SK-N-SH (cell line): ENCODE measurements around the gene MCF2L2. TPM values are rescaled to one million over a fixed set of nuclear protein-coding genes. Genes with fewer than 3 reads are reported as not detected.
"Not testable (repeated sequence)": the region's sequence is repeated elsewhere in the genome, so short reads cannot be mapped to it uniquely, and the experiment has no call there.

Experiments
- CTCF ChIA-PET: fragments of 300-600, 350-600 bp; formaldehyde crosslinking; extraction: SDS; loops from one replicate; lab custom pipeline; 2021; lab: Yijun Ruan, JAX
- POLR2A ChIA-PET: fragments of 350-600 bp; sonication (Branson Sonifier 250); formaldehyde crosslinking; extraction: SDS; loops from one replicate; lab custom pipeline; 2020; ENCODE audit warnings: antibody characterized with exemption, inconsistent platforms; lab: Yijun Ruan, JAX
- DNase-seq: peaks from one replicate; pipeline ENCODE4 v3.0.0; 2012
- H2AFZ ChIP-seq: fragments of 200-600 bp; sonication (generic); 2 replicates; pipeline ENCODE4 v1.8.1; 2016; ENCODE audit warnings: antibody characterized with exemption, mild to moderate bottlenecking, low read depth
- H3F3A ChIP-seq: fragments of 200-600 bp; sonication (generic); replicated peaks from 2 replicates; pipeline ENCODE3; 2016; ENCODE audit warnings: antibody characterized with exemption, mild to moderate bottlenecking; ENCODE audit not compliant: insufficient read depth
- H3K27ac ChIP-seq, 2 experiments: fragments of 200-500 bp in 1 of 2; fragments of 200-600 bp in 1 of 2; sonication (Bioruptor generic) in 1 of 2; sonication (generic), shearing (Covaris generic) in 1 of 2; 2 replicates each; pipeline versions ENCODE4 v1.5.1 to v1.6.1; 2014 to 2016; ENCODE audit warnings: low read depth in 2 of 2, inconsistent platforms in 1 of 2, low read length in 1 of 2, mild to moderate bottlenecking in 1 of 2, mixed read lengths in 1 of 2
- H3K27me3 ChIP-seq: fragments of 200-600 bp; sonication (generic), shearing (Covaris generic); 2 replicates; pipeline ENCODE4 v1.6.1; 2016; ENCODE audit warnings: mixed run types; ENCODE audit not compliant: insufficient read depth
- H3K36me3 ChIP-seq, 2 experiments: fragments of 200-500 bp in 1 of 2; fragments of 200-600 bp in 1 of 2; sonication (Bioruptor generic) in 1 of 2; sonication (generic) in 1 of 2; replicated peaks in 1 of 2; 2 replicates each; pipeline versions ENCODE3 to v1.5.1; 2014 to 2016; ENCODE audit warnings: low read length in 1 of 2, mild to moderate bottlenecking in 1 of 2; ENCODE audit not compliant: insufficient read depth in 2 of 2, control insufficient read depth in 1 of 2
- H3K4me1 ChIP-seq, 2 experiments: fragments of 200-500 bp in 1 of 2; fragments of 200-600 bp in 1 of 2; sonication (Bioruptor generic) in 1 of 2; sonication (generic), shearing (Covaris generic) in 1 of 2; 2 replicates each; pipeline versions ENCODE4 v1.5.1 to v1.6.1; 2014 to 2016; ENCODE audit warnings: low read depth in 1 of 2, low read length in 1 of 2, mixed run types in 1 of 2; ENCODE audit not compliant: insufficient read depth in 2 of 2, control insufficient read depth in 1 of 2
- H3K4me2 ChIP-seq: fragments of 200-600 bp; sonication (generic), shearing (Covaris generic); 2 replicates; pipeline ENCODE4 v1.6.1; 2017; ENCODE audit warnings: mixed run types
- H3K4me3 ChIP-seq, 2 experiments: fragments of 200-500 bp in 1 of 2; fragments of 200-600 bp in 1 of 2; sonication (Bioruptor generic) in 1 of 2; sonication (generic), shearing (Covaris generic) in 1 of 2; 2 replicates each; pipeline versions ENCODE4 v1.5.1 to v1.8.1; 2014 to 2016; ENCODE audit warnings: low read depth in 2 of 2, inconsistent platforms in 1 of 2, low read length in 1 of 2, mild to moderate bottlenecking in 1 of 2, mixed read lengths in 1 of 2, moderate library complexity in 1 of 2
- H3K79me2 ChIP-seq: fragments of 200-600 bp; sonication (generic); 2 replicates; pipeline ENCODE4 v1.8.1; 2017; ENCODE audit warnings: mild to moderate bottlenecking; ENCODE audit not compliant: insufficient read depth
- H3K9ac ChIP-seq: fragments of 200-600 bp; sonication (generic); 2 replicates; pipeline ENCODE4 v1.6.1; 2017; ENCODE audit warnings: mixed run types
- H3K9me2 ChIP-seq: fragments of 200-600 bp; sonication (generic); 2 replicates; pipeline ENCODE4 v1.6.1; 2017; ENCODE audit warnings: mixed run types
- H3K9me3 ChIP-seq: fragments of 200-600 bp; sonication (generic); 2 replicates; pipeline ENCODE4 v1.6.1; 2017; ENCODE audit warnings: mixed run types, mild to moderate bottlenecking, moderate library complexity
- H4K20me1 ChIP-seq: fragments of 200-600 bp; sonication (generic); 2 replicates; pipeline ENCODE4 v1.6.1; 2017; ENCODE audit warnings: mild to moderate bottlenecking, mixed run types; ENCODE audit not compliant: insufficient read depth
- FOSL2 ChIP-seq: IDR thresholded peaks from 2 replicates; pipeline ENCODE4 v1.4.0; 2012; ENCODE audit warnings: low read depth, mild to moderate bottlenecking, moderate library complexity, borderline replicate concordance
- GATA2 ChIP-seq: sonication (generic); formaldehyde crosslinking; IDR thresholded peaks from 2 replicates; pipeline ENCODE4 v1.5.0; 2020; ENCODE audit warnings: mild to moderate bottlenecking, missing genetic modification reagents
- MEF2A ChIP-seq: IDR thresholded peaks from 2 replicates; pipeline ENCODE4 v1.4.0; 2012; ENCODE audit warnings: low read depth, borderline replicate concordance
- NFIC ChIP-seq: IDR thresholded peaks from 2 replicates; pipeline ENCODE4 v1.4.0; 2012; ENCODE audit warnings: borderline replicate concordance
- RAD21 ChIP-seq: IDR thresholded peaks from 2 replicates; pipeline ENCODE4 v1.6.1; 2012; ENCODE audit warnings: mild to moderate bottlenecking, low read length
- RCOR1 ChIP-seq: fragments of 150-350 bp; IDR thresholded peaks from 2 replicates; pipeline ENCODE4 v1.6.1; 2017; ENCODE audit warnings: antibody characterized with exemption, low read length
- WGBS: methylation state at CpG from one replicate; pipeline ENCODE4 v1.1.6; 2017; ENCODE audit warnings: low lambda C conversion rate; 5-methylcytosine and 5-hydroxymethylcytosine counted together
- polyA plus RNA-seq, 3 experiments: library from polyadenylated mRNA; depleted of rRNA; stranded (reverse); fragments of >200 nt; gene quantifications; 2 replicates each; pipeline ENCODE4 v1.2.3, GENCODE V29; 2012
- TF ChIP-seq, protein P1 (sequence below): fragments of 150-350 bp; IDR thresholded peaks from 2 replicates; pipeline ENCODE4 v1.6.1; 2017; ENCODE audit warnings: antibody characterized with exemption, low read length, low read depth, borderline replicate concordance
- TF ChIP-seq, protein P2 (sequence below): IDR thresholded peaks from 2 replicates; pipeline ENCODE4 v1.4.0; 2012; ENCODE audit warnings: low read depth, borderline replicate concordance

MCF2L2 gene
- polyA plus RNA-seq, 1 of the 3 experiments (the other 2 are of a cell fraction), result 0.56 TPM

DNA sequence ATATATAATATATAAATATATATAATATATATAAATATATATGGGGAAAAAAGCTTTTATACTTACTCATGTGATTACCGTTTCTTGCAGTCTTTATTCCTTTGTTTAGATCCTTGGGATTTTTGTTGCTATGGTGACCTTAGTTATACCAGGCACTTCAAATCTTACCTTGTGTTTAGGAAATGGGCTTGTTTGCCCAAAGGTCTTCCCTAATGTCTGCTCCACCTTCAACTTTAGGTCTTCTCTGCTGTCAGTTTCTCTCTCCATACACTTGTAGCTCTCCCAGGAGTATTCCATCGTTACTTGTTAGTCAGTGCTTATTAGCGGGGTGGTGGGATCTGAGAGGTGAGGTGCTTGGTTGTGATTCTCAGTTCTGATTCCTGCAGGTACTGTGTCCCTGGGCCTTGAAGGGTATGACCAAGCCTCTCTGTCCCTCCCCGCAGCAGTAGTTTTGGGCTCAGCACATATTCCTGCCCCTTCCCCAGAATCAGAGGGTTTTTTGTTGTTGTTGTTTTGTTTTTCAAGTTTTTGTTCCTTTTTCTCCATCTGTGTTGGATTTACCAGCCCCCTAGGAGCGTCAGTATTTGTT is 256.3 kb downstream of the MCF2L2 start:
- Histone ChIP-seq H3K4me1 (no peaks in the 10 kb centered on the region), H3F3A (no peaks in the 10 kb centered on the region), H3K4me2 (no peak overlapping the region), H3K9me3 (no peaks in the 10 kb centered on the region), H3K9me2 (no peaks in the 10 kb centered on the region), H3K9ac (no peak overlapping the region), H3K79me2 (no peaks in the 10 kb centered on the region), H3K27me3 (no peaks in the 10 kb centered on the region), H3K36me3 (no peaks in the 10 kb centered on the region), H3K27ac (no peak overlapping the region), H2AFZ (no peak overlapping the region), H4K20me1 (no peaks in the 10 kb centered on the region), H3K4me3 (no peak overlapping the region)
- no peak for TF ChIP-seq FOSL2
- no peak for TF ChIP-seq RCOR1
- TF ChIP-seq NFIC, result no peak
- no peak for TF ChIP-seq MEF2A
- TF ChIP-seq, protein P1, sequence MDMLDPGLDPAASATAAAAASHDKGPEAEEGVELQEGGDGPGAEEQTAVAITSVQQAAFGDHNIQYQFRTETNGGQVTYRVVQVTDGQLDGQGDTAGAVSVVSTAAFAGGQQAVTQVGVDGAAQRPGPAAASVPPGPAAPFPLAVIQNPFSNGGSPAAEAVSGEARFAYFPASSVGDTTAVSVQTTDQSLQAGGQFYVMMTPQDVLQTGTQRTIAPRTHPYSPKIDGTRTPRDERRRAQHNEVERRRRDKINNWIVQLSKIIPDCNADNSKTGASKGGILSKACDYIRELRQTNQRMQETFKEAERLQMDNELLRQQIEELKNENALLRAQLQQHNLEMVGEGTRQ, result no peak
- TF ChIP-seq, protein P2, sequence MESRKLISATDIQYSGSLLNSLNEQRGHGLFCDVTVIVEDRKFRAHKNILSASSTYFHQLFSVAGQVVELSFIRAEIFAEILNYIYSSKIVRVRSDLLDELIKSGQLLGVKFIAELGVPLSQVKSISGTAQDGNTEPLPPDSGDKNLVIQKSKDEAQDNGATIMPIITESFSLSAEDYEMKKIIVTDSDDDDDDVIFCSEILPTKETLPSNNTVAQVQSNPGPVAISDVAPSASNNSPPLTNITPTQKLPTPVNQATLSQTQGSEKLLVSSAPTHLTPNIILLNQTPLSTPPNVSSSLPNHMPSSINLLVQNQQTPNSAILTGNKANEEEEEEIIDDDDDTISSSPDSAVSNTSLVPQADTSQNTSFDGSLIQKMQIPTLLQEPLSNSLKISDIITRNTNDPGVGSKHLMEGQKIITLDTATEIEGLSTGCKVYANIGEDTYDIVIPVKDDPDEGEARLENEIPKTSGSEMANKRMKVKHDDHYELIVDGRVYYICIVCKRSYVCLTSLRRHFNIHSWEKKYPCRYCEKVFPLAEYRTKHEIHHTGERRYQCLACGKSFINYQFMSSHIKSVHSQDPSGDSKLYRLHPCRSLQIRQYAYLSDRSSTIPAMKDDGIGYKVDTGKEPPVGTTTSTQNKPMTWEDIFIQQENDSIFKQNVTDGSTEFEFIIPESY, result no peak
- TF ChIP-seq RAD21, result no peak
- TF ChIP-seq GATA2 (CRISPR knock-in tag), result no peak
- no peak for DNase-seq
- CTCF ChIA-PET, result interaction anchor here (0.6 to 1.9 kb wide), 2 partner anchors 13 to 54 kb away, joined by 3 to 8 read pairs; no protein-coding TSS in a partner anchor
- WGBS, result 79% methylated on average over 5 of the region's 5 CpGs
- POLR2A ChIA-PET, result no interaction called here

DNA sequence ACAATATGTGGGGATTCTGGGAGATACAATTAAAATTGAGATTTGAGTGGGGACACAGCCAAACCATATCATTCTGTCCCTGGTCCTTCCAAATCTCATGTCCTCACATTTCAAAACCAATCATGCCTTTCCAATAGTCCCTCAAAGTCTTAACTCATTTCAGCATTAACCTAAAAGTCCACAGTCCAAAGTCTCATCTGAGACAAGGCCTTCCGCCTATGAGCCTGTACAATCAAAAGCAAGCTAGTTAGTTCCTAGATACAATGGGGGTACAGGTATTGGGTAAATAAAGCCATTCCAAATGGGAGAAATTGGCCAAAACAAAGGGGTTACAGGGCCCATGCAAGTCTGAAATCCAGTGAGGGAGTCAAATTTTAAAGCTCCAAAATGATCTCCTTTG is 260.4 kb downstream of the MCF2L2 start:
- POLR2A ChIA-PET, result not testable (repeated sequence)

DNA sequence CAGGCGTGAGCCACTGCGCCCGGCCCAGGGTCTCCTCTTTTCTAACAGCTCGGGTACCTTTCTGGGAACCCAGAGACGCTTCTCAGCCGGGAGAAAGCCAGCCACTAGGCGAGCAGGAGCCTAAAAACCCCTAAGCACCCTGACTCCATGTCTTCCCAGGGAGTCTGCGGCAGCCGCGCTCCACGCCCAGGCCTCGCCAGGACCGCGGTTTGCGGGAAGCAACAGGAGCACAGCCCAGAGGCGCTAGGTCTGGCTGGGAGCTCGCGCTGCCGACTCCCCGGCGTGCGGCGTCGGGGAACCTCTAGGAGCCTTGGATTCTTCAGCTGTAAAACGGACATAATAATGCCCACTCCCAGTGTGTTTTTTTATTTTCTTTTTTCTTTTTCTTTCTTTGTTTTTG is 264.9 kb downstream of the MCF2L2 start:
- H4K20me1 ChIP-seq, result no peaks in the 10 kb centered on the region
- H3K4me2 ChIP-seq, result no peak overlapping the region
- no peak for TF ChIP-seq FOSL2
- no peak for TF ChIP-seq RAD21
- no peak for DNase-seq
- H2AFZ ChIP-seq, result no peak overlapping the region
- no peaks in the 10 kb centered on the region for H3K79me2 ChIP-seq
- no peak overlapping the region for H3K27ac ChIP-seq
- H3F3A ChIP-seq, result no peaks in the 10 kb centered on the region
- no peaks in the 10 kb centered on the region for H3K36me3 ChIP-seq
- H3K9me3 ChIP-seq, result no peaks in the 10 kb centered on the region
- 95% methylated on average over 11 of the region's 25 CpGs for WGBS
- no peak overlapping the region for H3K4me3 ChIP-seq
- no peaks in the 10 kb centered on the region for H3K27me3 ChIP-seq
- ChIA-PET CTCF (no interaction called here), POLR2A (no interaction called here)
- H3K9me2 ChIP-seq, result no peaks in the 10 kb centered on the region
- peaks cover 0 to 3% of the 10 kb centered on the region in 2 experiments; a peak in 1 of 4 replicates for H3K4me1 ChIP-seq
- H3K9ac ChIP-seq, result no peak overlapping the region

More for the DNA sequence above, 260.4 kb downstream of the MCF2L2 start:
- H3K4me2 ChIP-seq, H2AFZ ChIP-seq, H3K4me1 ChIP-seq, H3K79me2 ChIP-seq, H3K4me3 ChIP-seq, H3K36me3 ChIP-seq, H3K27ac ChIP-seq, DNase-seq, H3K9ac ChIP-seq, H4K20me1 ChIP-seq, H3K27me3 ChIP-seq, H3K9me2 ChIP-seq, H3F3A ChIP-seq, H3K9me3 ChIP-seq: not testable (repeated sequence)
- CTCF ChIA-PET, result interaction anchor here (1.7 kb wide), 1 partner anchor 17 kb away, joined by 8 read pairs; no protein-coding TSS in a partner anchor
- WGBS, result 100% methylated on average over 1 of the region's 1 CpG
